ENCODE measurements around the gene ASB6.
"Not testable (repeated sequence)": the region's sequence is repeated elsewhere in the genome, so short reads cannot be mapped to it uniquely, and the experiment has no call there.

The ASB6 gene

DNA sequence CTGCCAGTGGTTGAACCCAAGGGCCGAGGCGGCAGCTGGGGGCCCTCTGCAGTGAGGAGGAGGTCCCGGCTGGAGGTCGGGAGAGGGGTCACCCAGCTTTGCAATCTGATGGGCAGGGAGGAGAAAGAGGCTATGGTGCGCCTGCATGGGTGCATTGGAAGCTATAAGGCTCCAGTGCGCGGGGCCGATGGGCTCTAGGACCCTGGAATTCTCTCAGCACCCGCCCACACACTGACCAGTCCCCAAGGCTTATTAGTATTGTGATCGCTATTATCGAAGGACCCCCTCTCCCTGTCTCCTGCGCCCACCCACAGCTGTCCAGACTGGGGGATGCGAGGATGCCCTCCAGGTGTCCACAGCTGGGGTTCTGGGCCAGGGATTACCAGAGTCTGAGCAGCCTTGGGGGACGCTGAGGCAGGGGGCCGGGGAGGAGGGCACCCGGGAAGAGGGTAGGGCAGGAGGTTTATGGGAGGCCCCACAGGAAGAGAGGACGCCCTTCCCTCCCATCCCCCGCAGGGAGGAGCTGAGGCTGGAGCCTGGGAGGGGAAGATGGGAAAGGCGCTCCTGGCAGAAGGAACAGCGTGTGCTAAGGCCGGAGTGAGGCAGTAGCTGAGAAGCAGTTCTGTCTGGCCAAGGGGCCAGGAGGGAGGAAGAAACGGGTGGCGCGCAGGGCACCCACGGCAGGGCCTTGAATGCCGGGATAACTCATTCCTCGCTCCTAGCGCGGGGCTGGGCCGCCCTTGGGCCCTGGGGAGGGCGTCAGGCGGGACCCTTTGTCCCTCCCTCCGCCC lies 45.2 kb downstream of the ASB6 start:
- no peaks in the 10 kb centered on the region for H3K36me3 ChIP-seq
- no peaks in the 10 kb centered on the region for H3K4me1 ChIP-seq
- TF ChIP-seq, protein P1, sequence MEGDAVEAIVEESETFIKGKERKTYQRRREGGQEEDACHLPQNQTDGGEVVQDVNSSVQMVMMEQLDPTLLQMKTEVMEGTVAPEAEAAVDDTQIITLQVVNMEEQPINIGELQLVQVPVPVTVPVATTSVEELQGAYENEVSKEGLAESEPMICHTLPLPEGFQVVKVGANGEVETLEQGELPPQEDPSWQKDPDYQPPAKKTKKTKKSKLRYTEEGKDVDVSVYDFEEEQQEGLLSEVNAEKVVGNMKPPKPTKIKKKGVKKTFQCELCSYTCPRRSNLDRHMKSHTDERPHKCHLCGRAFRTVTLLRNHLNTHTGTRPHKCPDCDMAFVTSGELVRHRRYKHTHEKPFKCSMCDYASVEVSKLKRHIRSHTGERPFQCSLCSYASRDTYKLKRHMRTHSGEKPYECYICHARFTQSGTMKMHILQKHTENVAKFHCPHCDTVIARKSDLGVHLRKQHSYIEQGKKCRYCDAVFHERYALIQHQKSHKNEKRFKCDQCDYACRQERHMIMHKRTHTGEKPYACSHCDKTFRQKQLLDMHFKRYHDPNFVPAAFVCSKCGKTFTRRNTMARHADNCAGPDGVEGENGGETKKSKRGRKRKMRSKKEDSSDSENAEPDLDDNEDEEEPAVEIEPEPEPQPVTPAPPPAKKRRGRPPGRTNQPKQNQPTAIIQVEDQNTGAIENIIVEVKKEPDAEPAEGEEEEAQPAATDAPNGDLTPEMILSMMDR (IDR thresholded peaks at IDR 0.05; ENCODE audit: low read depth, low read length): no peak
- H3K4me3 ChIP-seq (ENCODE audit: low read depth, low read length): no peak overlapping the region
- no peaks in the 10 kb centered on the region for H3K9me3 ChIP-seq
- no peaks in the 10 kb centered on the region for H3K27me3 ChIP-seq
- no peak for DNase-seq

DNA sequence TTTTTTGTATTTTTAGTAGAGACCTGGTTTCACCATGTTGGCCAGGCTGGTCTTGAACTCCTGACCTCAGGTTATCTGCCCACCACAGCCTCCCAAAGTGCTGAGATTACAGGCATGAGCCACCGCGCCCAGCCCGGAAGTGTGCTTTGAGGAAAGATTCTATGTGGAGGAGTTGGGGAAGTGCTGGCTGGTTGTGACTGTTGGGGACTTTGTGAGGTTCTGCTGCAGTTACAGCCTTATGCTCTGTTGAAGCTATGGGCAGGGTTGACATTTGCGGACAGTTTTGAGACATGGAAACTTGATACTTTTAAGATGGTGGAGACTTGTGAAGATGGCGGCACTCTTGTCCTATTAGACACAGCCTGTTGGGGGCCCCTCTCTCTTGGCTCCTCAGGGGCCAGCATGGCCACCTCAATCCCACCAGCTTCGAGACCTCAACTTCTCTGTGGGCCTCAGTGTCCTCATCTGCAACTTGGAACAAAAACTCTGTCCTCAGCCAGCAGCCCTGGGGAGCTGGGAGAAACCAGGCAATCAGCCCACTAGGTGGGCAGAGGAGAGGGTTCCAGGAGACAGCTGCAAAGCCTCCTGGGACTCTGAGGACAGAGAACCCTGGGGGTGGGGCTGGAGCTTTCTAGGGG lies 45.9 kb downstream of the ASB6 start:
- TF ChIP-seq, protein P1 (IDR thresholded peaks at IDR 0.05; ENCODE audit: low read depth, low read length): no peak
- Histone ChIP-seq H3K9me3 (no peaks in the 10 kb centered on the region), H3K27me3 (no peaks in the 10 kb centered on the region), H3K4me1 (no peaks in the 10 kb centered on the region), H3K36me3 (no peaks in the 10 kb centered on the region), H3K4me3 (ENCODE audit: low read depth, low read length) (no peak overlapping the region)
- DNase-seq: no peak

DNA sequence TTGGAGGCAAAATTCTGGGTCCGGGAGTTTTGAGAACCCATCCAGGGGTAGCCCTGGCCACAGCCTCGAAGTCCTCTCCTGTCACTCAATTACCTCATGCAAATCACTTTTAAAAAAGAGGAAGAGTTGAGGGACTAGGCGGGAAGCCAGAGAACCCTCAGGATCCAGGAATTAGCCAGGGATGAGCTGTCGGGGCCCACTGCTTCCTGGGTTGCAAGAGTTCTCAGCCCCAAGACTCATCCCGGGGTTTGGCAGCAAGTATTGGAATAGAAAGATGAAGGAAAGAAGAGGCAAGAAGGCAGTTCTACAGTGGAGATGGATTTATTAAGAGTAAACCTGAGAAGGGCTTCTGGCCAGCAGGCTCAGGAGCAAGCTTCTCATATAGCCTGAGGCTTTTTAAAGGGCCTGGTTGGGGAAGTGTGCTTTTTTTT lies 46.6 kb downstream of the ASB6 start:
- Histone ChIP-seq H3K36me3 (no peaks in the 10 kb centered on the region), H3K4me3 (ENCODE audit: low read depth, low read length) (no peak overlapping the region), H3K4me1 (no peaks in the 10 kb centered on the region), H3K9me3 (no peaks in the 10 kb centered on the region), H3K27me3 (no peaks in the 10 kb centered on the region)
- TF ChIP-seq, protein P1 (IDR thresholded peaks at IDR 0.05; ENCODE audit: low read depth, low read length): no peak
- DNase-seq: no peak

DNA sequence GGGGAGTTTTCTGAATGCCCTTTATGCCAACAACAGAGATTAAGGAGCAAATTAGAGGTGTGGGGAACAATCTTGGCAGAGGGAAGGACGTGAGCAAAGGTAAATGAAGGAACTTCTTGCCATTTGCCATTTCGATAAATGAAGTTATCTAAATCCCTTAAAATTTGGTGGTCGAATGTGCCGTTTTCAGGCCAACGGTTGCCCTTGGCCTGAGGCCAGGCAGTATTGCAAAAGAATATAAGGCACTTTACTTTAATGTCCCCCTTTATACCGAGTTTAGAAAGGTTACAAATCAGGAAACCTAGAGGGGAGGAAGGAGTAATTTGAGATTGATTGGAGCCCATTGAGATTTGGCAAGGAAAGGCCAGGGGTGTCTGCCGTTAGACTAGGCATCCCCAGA lies 47.3 kb downstream of the ASB6 start:
- Histone ChIP-seq H3K9me3 (no peaks in the 10 kb centered on the region), H3K27me3 (no peaks in the 10 kb centered on the region), H3K4me3 (ENCODE audit: low read depth, low read length) (no peak overlapping the region), H3K4me1 (no peaks in the 10 kb centered on the region), H3K36me3 (no peaks in the 10 kb centered on the region)
- TF ChIP-seq, protein P1 (IDR thresholded peaks at IDR 0.05; ENCODE audit: low read depth, low read length): no peak
- DNase-seq: no peak

DNA sequence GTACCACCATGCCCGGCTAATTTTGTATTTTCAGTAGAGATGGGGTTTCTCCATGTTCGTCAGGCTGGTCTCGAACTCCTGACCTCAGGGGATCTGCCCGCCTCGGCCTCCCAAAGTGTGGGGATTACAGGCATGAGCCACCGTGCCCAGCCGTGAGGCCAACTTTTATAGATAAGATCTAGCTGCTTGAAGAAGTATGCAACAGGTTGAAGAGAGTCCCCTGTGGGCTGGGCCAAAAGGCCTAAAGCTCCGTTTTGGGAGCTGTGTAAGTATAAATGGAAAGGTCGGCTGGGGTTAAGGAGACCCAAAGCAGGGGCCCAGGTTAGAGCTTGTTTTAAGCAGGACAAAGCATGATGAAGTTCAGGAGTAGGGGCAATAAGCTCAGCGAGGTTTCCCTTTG lies 49.2 kb downstream of the ASB6 start:
- DNase-seq; H3K4me1 ChIP-seq; H3K4me3 ChIP-seq (ENCODE audit: low read depth, low read length); H3K27me3 ChIP-seq; H3K9me3 ChIP-seq; H3K36me3 ChIP-seq: not testable (repeated sequence)

DNA sequence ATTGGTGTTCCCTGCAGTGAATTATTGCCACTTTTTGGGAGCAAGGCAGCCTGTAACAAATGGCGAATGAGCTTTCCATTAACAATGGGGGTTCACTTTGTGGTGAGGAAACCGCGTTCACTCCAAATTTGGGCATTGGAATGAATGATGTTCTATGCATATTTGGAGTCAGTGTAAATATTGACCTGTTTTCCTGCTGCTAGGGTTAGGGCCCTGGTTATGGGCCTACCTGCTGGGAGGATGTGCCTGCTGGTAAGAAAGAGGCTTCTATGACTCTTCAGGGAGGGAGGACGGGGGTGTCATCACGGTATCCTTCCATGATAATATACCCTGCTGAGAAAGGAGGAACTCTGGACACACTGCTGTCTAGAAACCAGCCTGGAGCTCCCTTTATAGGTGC lies 50.0 kb downstream of the ASB6 start:
- no peak for DNase-seq
- Histone ChIP-seq H3K36me3 (no peaks in the 10 kb centered on the region), H3K4me3 (ENCODE audit: low read depth, low read length) (no peak overlapping the region), H3K27me3 (no peaks in the 10 kb centered on the region), H3K9me3 (no peaks in the 10 kb centered on the region), H3K4me1 (no peaks in the 10 kb centered on the region)
- TF ChIP-seq, protein P1 (IDR thresholded peaks at IDR 0.05; ENCODE audit: low read depth, low read length): no peak

Measured in BE2C (cell line).